ENCODE data around the gene METTL6. TPM values are rescaled to one million over a fixed set of nuclear protein-coding genes. Genes with fewer than 3 reads are reported as not detected.

METTL6 gene
- total and polyA plus RNA-seq, 12 donors = 6.2 to 34.2 (median 13.1) TPM

DNA sequence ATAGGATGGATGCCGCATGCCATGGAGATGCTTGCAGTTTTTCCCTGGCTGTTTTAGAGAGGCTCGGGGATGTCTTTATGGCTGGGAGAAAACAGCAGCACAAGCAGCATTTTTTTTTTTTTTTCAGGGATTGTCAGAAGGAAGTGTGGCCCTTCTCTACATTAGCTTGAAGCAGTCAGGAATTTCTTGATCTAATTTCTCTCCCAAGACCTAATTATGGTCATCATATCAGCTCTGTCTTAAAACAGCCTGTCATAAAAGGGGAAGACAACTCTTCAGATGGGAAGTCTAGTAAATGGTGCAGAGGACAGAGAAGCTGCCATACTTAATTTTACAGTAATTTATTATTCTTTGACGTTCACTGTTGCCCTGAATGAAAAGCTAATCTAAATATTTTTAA lies 44.5 kb upstream of the METTL6 start:
- H3K4me1 ChIP-seq (replicated peaks in 1 of 2) = no peaks in the 10 kb centered on the region
- no peak overlapping the region for H3K27ac ChIP-seq
- no peaks in the 10 kb centered on the region for H3K27me3 ChIP-seq
- intact Hi-C loops (cut with DNase I) = no loop called here
- no peak for TF ChIP-seq POLR2A (IDR thresholded peaks at IDR 0.05)
- TF ChIP-seq, protein P1, sequence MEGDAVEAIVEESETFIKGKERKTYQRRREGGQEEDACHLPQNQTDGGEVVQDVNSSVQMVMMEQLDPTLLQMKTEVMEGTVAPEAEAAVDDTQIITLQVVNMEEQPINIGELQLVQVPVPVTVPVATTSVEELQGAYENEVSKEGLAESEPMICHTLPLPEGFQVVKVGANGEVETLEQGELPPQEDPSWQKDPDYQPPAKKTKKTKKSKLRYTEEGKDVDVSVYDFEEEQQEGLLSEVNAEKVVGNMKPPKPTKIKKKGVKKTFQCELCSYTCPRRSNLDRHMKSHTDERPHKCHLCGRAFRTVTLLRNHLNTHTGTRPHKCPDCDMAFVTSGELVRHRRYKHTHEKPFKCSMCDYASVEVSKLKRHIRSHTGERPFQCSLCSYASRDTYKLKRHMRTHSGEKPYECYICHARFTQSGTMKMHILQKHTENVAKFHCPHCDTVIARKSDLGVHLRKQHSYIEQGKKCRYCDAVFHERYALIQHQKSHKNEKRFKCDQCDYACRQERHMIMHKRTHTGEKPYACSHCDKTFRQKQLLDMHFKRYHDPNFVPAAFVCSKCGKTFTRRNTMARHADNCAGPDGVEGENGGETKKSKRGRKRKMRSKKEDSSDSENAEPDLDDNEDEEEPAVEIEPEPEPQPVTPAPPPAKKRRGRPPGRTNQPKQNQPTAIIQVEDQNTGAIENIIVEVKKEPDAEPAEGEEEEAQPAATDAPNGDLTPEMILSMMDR (IDR thresholded peaks at IDR 0.05) = no peak
- no peak overlapping the region for H3K4me3 ChIP-seq
- WGBS, 4 donors = 86 to 91% (median 88%) methylated on average over 3 of the region's 3 CpGs
- no peaks in the 10 kb centered on the region for H3K36me3 ChIP-seq (replicated peaks in 1 of 2)
- H3K9me3 ChIP-seq (replicated peaks in 1 of 3) = no peaks in the 10 kb centered on the region
- DNase-seq = peak in 1 of 7 donors; percentile 6

DNA sequence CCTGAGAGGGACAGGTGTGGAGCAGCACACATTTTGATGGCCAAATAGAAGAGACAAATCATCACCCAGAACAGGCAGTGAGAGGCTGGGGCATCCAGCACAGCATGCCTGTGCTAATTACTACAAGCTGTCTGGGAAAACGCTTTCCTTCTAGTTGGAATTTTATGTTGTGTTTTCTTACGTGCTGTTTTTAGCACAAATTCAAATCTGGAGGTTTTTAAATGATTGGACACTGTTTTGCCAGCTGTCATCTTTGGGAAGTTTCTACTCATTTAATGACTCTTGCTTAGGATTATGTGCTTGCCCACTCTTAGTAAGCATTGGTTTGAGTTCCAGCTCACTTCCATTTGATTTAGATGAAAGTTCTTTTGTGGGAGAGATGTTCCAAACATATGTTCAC lies 43.5 kb upstream of the METTL6 start:
- 88 to 98% (median 96%) methylated on average over 2 of the region's 2 CpGs for WGBS, 4 donors
- intact Hi-C loops (cut with DNase I) = no loop called here
- TF ChIP-seq POLR2A (IDR thresholded peaks at IDR 0.05) = no peak
- TF ChIP-seq, protein P1 (IDR thresholded peaks at IDR 0.05) = no peak
- peak in 1 of 7 donors; percentile 20 for DNase-seq
- Histone ChIP-seq H3K27ac (no peak overlapping the region), H3K36me3 (replicated peaks in 1 of 2) (no peaks in the 10 kb centered on the region), H3K9me3 (replicated peaks in 1 of 3) (no peaks in the 10 kb centered on the region), H3K27me3 (no peaks in the 10 kb centered on the region), H3K4me1 (replicated peaks in 1 of 2) (no peaks in the 10 kb centered on the region), H3K4me3 (no peak overlapping the region)

DNA sequence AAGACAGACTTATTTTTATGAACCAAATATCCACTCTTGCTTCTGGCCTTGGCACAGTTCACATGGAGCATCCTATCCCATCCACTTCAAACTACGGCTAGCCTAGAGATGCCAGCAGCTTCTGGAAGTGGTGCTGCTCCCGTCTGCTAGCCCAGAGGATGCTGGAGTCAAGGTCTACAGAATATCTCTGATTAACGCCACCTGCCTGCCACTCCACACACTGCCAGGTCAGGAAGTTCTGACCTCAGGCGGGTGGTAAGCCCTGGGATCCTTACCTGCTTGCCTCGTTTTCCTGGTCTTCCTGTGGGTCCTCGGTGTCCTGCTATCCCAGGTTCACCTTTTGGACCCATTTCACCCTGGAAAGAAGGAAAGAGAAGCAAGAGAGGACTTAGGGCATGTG lies 42.9 kb upstream of the METTL6 start:
- peak in 1 of 7 donors; percentile 31 for DNase-seq
- H3K4me1 ChIP-seq (replicated peaks in 1 of 2) = no peaks in the 10 kb centered on the region
- H3K27me3 ChIP-seq = no peaks in the 10 kb centered on the region
- no peak for TF ChIP-seq POLR2A (IDR thresholded peaks at IDR 0.05)
- TF ChIP-seq, protein P1 (IDR thresholded peaks at IDR 0.05) = no peak
- 91 to 98% (median 92%) methylated on average over 6 of the region's 6 CpGs for WGBS, 4 donors
- no peaks in the 10 kb centered on the region for H3K9me3 ChIP-seq (replicated peaks in 1 of 3)
- no peak overlapping the region for H3K27ac ChIP-seq
- intact Hi-C loops (cut with DNase I) = no loop called here
- no peaks in the 10 kb centered on the region for H3K36me3 ChIP-seq (replicated peaks in 1 of 2)
- no peak overlapping the region for H3K4me3 ChIP-seq

DNA sequence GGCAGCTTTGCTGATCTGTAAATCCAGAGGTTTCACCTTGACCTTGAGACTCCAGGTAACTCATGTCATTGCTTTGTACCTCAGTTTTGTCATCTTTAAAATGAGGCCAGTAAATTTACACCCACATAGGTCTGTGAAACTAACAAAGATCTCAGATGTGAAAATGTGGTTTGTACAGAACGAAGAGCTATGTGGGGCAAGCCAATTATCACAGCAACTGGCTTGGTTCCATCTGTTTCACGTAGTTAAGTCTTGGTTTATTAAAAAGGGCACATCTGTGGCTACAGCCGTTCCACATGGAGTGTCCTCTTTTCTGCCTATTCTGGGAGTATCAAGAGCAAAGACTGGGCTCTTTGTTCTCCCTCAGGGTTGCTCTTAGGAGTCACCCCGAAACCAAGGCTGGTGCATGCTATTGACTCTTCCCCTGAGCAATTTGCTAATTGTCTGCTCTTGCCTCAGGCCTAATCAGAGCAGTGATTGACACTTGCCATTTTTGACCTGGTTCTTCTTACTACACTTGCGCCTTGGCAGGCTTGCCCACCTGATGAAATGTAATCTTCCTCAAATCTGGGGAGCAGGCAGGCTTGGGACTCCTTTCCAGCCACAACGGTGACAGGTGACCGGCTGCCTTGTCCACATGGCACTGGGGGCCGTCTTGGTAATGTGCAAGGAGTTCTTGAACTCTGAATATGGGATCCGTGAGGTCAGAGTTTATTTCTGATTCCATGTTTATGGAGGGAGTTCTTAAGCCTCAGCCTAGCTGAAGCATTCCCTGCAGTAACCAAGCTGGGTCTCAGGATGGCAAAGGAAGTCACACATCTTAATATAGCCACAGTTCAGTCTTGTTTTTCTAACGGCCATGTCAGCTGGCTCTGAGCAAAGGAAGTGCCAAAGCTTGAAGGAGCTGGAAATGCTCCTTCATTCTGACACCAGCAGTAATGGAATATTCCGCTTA lies 40.2 kb upstream of the METTL6 start:
- WGBS, 4 donors = 80 to 87% (median 84%) methylated on average over 10 to 11 of the region's 11 CpGs
- Histone ChIP-seq H3K27ac (no peak overlapping the region), H3K4me1 (replicated peaks in 1 of 2) (no peaks in the 10 kb centered on the region), H3K4me3 (no peak overlapping the region), H3K36me3 (replicated peaks in 1 of 2) (no peaks in the 10 kb centered on the region), H3K27me3 (no peaks in the 10 kb centered on the region), H3K9me3 (replicated peaks in 1 of 3) (no peaks in the 10 kb centered on the region)
- intact Hi-C loops (cut with DNase I) = no loop called here
- TF ChIP-seq POLR2A (IDR thresholded peaks at IDR 0.05) = no peak
- TF ChIP-seq, protein P1 (IDR thresholded peaks at IDR 0.05) = no peak
- DNase-seq = peak in 1 of 7 donors; percentile 41

All from adrenal gland (tissue), 12 donors.